ENCODE measurements around the gene IGF2BP2.

Gene IGF2BP2

GRCh38 chr3:185726254-185726967 is 98.4 kb downstream of the IGF2BP2 start:
- DNase-seq (ENCODE audit: insufficient read length, low spot score), result no peak
- no peak for FAIRE-seq
- TF ChIP-seq, protein P1, sequence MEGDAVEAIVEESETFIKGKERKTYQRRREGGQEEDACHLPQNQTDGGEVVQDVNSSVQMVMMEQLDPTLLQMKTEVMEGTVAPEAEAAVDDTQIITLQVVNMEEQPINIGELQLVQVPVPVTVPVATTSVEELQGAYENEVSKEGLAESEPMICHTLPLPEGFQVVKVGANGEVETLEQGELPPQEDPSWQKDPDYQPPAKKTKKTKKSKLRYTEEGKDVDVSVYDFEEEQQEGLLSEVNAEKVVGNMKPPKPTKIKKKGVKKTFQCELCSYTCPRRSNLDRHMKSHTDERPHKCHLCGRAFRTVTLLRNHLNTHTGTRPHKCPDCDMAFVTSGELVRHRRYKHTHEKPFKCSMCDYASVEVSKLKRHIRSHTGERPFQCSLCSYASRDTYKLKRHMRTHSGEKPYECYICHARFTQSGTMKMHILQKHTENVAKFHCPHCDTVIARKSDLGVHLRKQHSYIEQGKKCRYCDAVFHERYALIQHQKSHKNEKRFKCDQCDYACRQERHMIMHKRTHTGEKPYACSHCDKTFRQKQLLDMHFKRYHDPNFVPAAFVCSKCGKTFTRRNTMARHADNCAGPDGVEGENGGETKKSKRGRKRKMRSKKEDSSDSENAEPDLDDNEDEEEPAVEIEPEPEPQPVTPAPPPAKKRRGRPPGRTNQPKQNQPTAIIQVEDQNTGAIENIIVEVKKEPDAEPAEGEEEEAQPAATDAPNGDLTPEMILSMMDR (IDR thresholded peaks at IDR 0.05; ENCODE audit: insufficient read depth, missing control alignments), result no peak

- TF ChIP-seq, protein P1 (IDR thresholded peaks at IDR 0.05; ENCODE audit: insufficient read depth, missing control alignments), result no peak
- FAIRE-seq, result no peak
- no peak for DNase-seq (ENCODE audit: insufficient read length, low spot score)
Observed at GRCh38 chr3:185724761-185725160, 100.1 kb downstream of the IGF2BP2 start.

- TF ChIP-seq, protein P1 (IDR thresholded peaks at IDR 0.05; ENCODE audit: insufficient read depth, missing control alignments), result no peak
- FAIRE-seq, result no peak
Observed at GRCh38 chr3:185724251-185724650, 100.6 kb downstream of the IGF2BP2 start.

GRCh38 chr3:185722881-185723280 is 102.0 kb downstream of the IGF2BP2 start:
- DNase-seq (ENCODE audit: insufficient read length, low spot score) (no peak), FAIRE-seq (no peak)
- TF ChIP-seq, protein P1 (IDR thresholded peaks at IDR 0.05; ENCODE audit: insufficient read depth, missing control alignments), result no peak

More at GRCh38 chr3:185724251-185724650, 100.6 kb downstream of the IGF2BP2 start:
- DNase-seq (ENCODE audit: insufficient read length, low spot score), result no peak

- no peak for FAIRE-seq
- TF ChIP-seq, protein P1 (IDR thresholded peaks at IDR 0.05; ENCODE audit: insufficient read depth, missing control alignments), result no peak
Observed at GRCh38 chr3:185721970-185722369, 102.9 kb downstream of the IGF2BP2 start.

DNA sequence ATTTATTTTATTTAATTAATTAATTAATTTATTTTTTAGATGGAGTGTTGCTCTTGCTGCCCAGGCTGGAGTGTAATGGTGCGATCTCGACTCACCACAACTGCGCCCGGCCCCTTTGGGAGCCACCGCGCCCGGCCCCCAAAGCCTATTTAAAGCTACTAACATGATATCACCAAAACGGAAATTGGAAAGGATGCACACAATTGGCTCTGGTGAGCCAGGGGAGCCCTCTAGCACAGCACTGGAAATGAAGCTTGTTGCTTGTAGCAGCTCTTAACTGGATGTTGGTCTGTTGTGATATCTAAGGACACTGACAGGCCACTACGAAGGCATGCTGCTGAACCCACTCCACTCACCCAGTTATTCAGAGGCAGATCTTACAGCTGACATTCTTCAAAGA is 104.5 kb downstream of the IGF2BP2 start:
- FAIRE-seq (no peak), DNase-seq (ENCODE audit: insufficient read length, low spot score) (no peak)
- TF ChIP-seq, protein P1 (IDR thresholded peaks at IDR 0.05; ENCODE audit: insufficient read depth, missing control alignments), result no peak

More at GRCh38 chr3:185721970-185722369, 102.9 kb downstream of the IGF2BP2 start:
- DNase-seq (ENCODE audit: insufficient read length, low spot score), result no peak

Data from D721Med (cell line).